ENCODE data around the gene IFNL4. TPM values are rescaled to one million over a fixed set of nuclear protein-coding genes. Genes with fewer than 3 reads are reported as not detected.
A peak's percentile ranks its signal among the peaks of the same experiment; 100 is the strongest.

IFNL4 gene
- total and polyA plus RNA-seq, 2 experiments from 2014 or later: not detected

- Histone ChIP-seq H3K79me2 (replicated peaks; ENCODE audit: insufficient read depth) (no peaks in the 10 kb centered on the region), H3K27ac (ENCODE audit: low read depth) (no peak overlapping the region), H3K4me3 (peak overlapping the region; percentile 52), H2AFZ (peak overlapping the region; percentile 95), H3K9me2 (ENCODE audit: insufficient read depth) (no peaks in the 10 kb centered on the region), H4K20me1 (replicated peaks; ENCODE audit: insufficient read depth) (no peaks in the 10 kb centered on the region; the same call in 1 of the 2 replicates), H3K4me2 (peak overlapping the region; percentile 79), H3K4me1 (ENCODE audit: insufficient read depth) (no peaks in the 10 kb centered on the region; the same call in 1 of the 2 replicates), H3K36me3 (ENCODE audit: insufficient read depth) (no peaks in the 10 kb centered on the region), H3F3A (replicated peaks; ENCODE audit: low read depth) (no peaks in the 10 kb centered on the region), H3K27me3 (ENCODE audit: insufficient read depth) (peaks cover 76% of the 10 kb centered on the region)
- peaks cover 46% of the 10 kb centered on the region for H3K27me3 Mint-ChIP-seq (ENCODE audit: insufficient read depth, low read depth, poor library complexity)
- H3K4me3 Mint-ChIP-seq: peak overlapping the region; percentile 44
- H3K4me1 Mint-ChIP-seq: peaks cover 8% of the 10 kb centered on the region; the same call in 2 of the 3 replicates
- DNase-seq (ENCODE audit: low spot score): peak; percentile 67
- peaks cover 3% of the 10 kb centered on the region; the same call in 1 of the 3 replicates for H3K36me3 Mint-ChIP-seq (ENCODE audit: low read depth)
- H3K27ac Mint-ChIP-seq: no peak overlapping the region
- no peak for TF ChIP-seq CREB1 (CRISPR knock-in tag; IDR thresholded peaks at IDR 0.05; ENCODE audit: low read depth)
- TF ChIP-seq, protein P1, sequence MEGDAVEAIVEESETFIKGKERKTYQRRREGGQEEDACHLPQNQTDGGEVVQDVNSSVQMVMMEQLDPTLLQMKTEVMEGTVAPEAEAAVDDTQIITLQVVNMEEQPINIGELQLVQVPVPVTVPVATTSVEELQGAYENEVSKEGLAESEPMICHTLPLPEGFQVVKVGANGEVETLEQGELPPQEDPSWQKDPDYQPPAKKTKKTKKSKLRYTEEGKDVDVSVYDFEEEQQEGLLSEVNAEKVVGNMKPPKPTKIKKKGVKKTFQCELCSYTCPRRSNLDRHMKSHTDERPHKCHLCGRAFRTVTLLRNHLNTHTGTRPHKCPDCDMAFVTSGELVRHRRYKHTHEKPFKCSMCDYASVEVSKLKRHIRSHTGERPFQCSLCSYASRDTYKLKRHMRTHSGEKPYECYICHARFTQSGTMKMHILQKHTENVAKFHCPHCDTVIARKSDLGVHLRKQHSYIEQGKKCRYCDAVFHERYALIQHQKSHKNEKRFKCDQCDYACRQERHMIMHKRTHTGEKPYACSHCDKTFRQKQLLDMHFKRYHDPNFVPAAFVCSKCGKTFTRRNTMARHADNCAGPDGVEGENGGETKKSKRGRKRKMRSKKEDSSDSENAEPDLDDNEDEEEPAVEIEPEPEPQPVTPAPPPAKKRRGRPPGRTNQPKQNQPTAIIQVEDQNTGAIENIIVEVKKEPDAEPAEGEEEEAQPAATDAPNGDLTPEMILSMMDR (conservative IDR thresholded peaks at IDR 0.05; ENCODE audit: low read depth in 2 of 2): peak in 1 of 2 experiments; percentile 29; a peak in 1 of 4 replicates
- peak; percentile 77 for TF ChIP-seq EZH2 (IDR thresholded peaks at IDR 0.05; ENCODE audit: low read depth, unreplicated experiment)
- H3K9me3 Mint-ChIP-seq: peaks cover 11% of the 10 kb centered on the region
- peak; percentile 72 for ATAC-seq
Measured at GRCh38 chr19:39264306-39265290, 15.9 kb upstream of the IFNL4 start.

GRCh38 chr19:39263912-39264305 lies 15.3 kb upstream of the IFNL4 start:
- H3K79me2 ChIP-seq (replicated peaks; ENCODE audit: insufficient read depth): no peaks in the 10 kb centered on the region
- ATAC-seq: peak; percentile 65
- Mint-ChIP-seq H3K4me3 (peak overlapping the region; percentile 44; the same call in 2 of the 3 replicates), H3K9me3 (peaks cover 11% of the 10 kb centered on the region), H3K36me3 (ENCODE audit: low read depth) (peaks cover 3% of the 10 kb centered on the region; the same call in 1 of the 3 replicates), H3K4me1 (peaks cover 8% of the 10 kb centered on the region; the same call in 2 of the 3 replicates), H3K27me3 (ENCODE audit: insufficient read depth, low read depth, poor library complexity) (peaks cover 42% of the 10 kb centered on the region), H3K27ac (no peak overlapping the region)
- TF ChIP-seq ETS1 (IDR thresholded peaks at IDR 0.05) (no peak), EZH2 (IDR thresholded peaks at IDR 0.05; ENCODE audit: low read depth, unreplicated experiment) (peak; percentile 69), REST (IDR thresholded peaks at IDR 0.05; ENCODE audit: unreplicated experiment) (no peak), ZNF331 (CRISPR knock-in tag; IDR thresholded peaks at IDR 0.05; ENCODE audit: low read depth) (no peak)
- TF ChIP-seq, protein P1 (conservative IDR thresholded peaks at IDR 0.05; ENCODE audit: low read depth in 2 of 2): peak; percentile 23 to 47; a peak in 2 of 4 replicates
- no peak overlapping the region for H3K27ac ChIP-seq (ENCODE audit: low read depth)
- H3K4me2 ChIP-seq: peak overlapping the region; percentile 79
- no peaks in the 10 kb centered on the region for H3K36me3 ChIP-seq (ENCODE audit: insufficient read depth)
- H3F3A ChIP-seq (replicated peaks; ENCODE audit: low read depth): no peaks in the 10 kb centered on the region
- H2AFZ ChIP-seq: peak overlapping the region; percentile 95
- no peaks in the 10 kb centered on the region; the same call in 1 of the 2 replicates for H4K20me1 ChIP-seq (replicated peaks; ENCODE audit: insufficient read depth)
- peak; percentile 59 for DNase-seq (ENCODE audit: low spot score)
- H3K4me1 ChIP-seq (ENCODE audit: insufficient read depth): no peaks in the 10 kb centered on the region; the same call in 1 of the 2 replicates
- no peaks in the 10 kb centered on the region for H3K9me2 ChIP-seq (ENCODE audit: insufficient read depth)
- H3K4me3 ChIP-seq: peak overlapping the region; percentile 52
- H3K27me3 ChIP-seq (ENCODE audit: insufficient read depth): peaks cover 76% of the 10 kb centered on the region

Data from GM23338 (cell line).